ENCODE results near the gene RINT1.

GRCh38 chr7:105530546-105530945, 1.5 kb upstream of the RINT1 start:
- no peak for TF ChIP-seq CTCF (conservative IDR thresholded peaks at IDR 0.05)
- no peak for TF ChIP-seq ZFX (IDR thresholded peaks at IDR 0.05)

Data from C4-2B (cell line).